Brain microvascular endothelial cell (primary cell): Measurements from ENCODE around the gene TLR5.

Experiments
- DNase-seq: peaks from one replicate; pipeline ENCODE4 v3.0.0-alpha.2; 2020
- H3K27ac ChIP-seq: fragments of 250-450 bp; sonication (Bioruptor Pico); 2 replicates; pipeline ENCODE4 v1.5.1; 2020; ENCODE audit warnings: mild to moderate bottlenecking, moderate library complexity
- H3K27me3 ChIP-seq: fragments of 250-450 bp; sonication (Bioruptor Pico); replicated peaks from 2 replicates; pipeline ENCODE4 v1.5.1; 2020; ENCODE audit warnings: mild to moderate bottlenecking
- H3K36me3 ChIP-seq: fragments of 250-450 bp; sonication (Bioruptor Pico); replicated peaks from 2 replicates; pipeline ENCODE4 v1.5.1; 2020; ENCODE audit warnings: mild to moderate bottlenecking
- H3K4me3 ChIP-seq: 2 replicates; pipeline ENCODE4 v1.5.1; 2011; ENCODE audit warnings: low read depth, mild to moderate bottlenecking, control low read depth, low read length, moderate library complexity
- CTCF ChIP-seq: IDR thresholded peaks from 2 replicates; pipeline ENCODE4 v1.5.1; 2011; ENCODE audit warnings: low read depth, mild to moderate bottlenecking, moderate library complexity, low read length, control low read depth, inconsistent platforms; ENCODE audit errors: missing control alignments
- in situ Hi-C: cut with HindIII; loops from 2 replicates; pipeline ENCODE4 v1.10.0; 2017; ENCODE audit warnings: low sequenced_read_pairs, low pct_ligation_motif_present

The TLR5 gene

DNA sequence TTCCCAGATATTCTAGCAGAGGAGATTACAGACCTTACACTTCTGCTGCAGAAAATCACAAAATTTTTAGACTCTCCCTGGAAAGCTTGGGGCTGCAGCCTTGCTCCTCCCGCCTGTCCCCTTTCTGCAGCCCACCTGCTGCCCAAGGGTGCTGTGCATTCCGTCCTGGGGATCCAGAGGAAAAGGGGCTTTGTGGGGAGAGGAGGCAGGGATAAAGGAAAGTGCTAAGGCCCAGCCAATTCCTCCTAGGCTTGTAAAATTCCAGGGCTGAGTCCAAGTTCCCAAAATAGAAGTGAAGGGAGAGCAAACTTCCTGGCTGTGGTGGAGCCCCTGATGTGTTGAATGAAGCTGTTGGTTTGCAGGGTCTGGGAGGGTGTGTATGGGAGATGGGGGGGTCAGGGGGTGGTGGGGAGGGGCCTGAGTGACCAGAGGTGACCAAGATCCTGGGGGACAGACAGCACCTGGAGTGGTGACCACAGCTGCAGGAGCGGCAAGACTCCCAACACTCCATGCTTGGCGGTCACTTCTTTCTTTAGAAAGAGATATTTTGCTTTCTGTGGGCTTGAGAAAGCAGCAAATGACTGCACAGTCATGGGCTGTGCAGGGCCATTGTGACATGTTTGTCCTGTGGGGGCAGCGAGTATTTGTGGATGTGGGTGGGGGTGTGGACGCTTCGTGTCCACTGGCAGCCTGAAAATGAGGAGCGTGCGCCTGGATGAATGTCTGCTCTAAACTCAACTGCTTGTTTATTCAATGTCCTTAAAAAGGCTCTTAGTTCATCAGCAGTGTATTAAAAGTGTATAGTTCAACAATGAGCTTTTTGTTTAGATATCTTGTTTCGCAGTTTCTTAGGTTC, 68.4 kb downstream of the TLR5 start:
- H3K27ac ChIP-seq: no peak overlapping the region
- TF ChIP-seq CTCF: no peak
- peaks cover 5% of the 10 kb centered on the region for H3K27me3 ChIP-seq
- H3K4me3 ChIP-seq: no peak overlapping the region
- DNase-seq: no peak
- H3K36me3 ChIP-seq: no peaks in the 10 kb centered on the region
- in situ Hi-C loops: no loop called here

DNA sequence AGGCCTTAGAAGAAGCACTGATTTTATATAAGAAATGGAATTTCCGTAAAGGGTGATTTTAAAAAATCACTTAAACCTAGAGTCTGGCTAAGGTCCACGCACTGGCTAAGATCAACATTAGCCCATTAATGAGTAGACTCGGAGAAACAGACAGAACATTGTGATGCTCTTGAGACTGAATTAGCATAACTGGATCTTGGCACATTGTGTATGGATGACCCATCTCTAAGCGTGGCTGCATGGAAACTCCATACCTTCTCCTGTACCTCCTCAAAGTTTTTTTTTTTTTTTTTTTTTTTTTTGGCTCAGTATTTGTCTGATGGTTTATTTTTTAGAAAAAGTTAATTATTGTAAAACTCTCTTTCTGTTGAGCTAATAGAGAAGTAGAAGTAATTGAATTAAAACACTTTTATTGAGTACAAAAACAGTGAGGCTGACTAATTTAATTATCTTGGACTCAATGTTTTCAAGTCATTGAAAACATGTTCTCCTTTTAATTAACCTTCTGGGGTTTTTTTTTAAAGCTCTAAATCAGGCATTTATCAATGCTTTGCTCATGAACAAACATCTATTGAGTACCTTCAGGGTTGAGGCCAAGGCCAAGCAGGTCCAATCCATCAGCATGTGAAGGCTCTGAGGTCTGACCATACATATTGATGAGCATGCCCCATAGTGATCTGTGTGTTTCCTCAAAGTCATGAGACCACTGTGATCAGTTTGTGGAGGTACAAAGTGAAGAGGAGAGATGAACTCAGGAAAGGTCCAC, 74.0 kb downstream of the TLR5 start:
- Histone ChIP-seq H3K4me3 (no peak overlapping the region), H3K27me3 (no peaks in the 10 kb centered on the region), H3K27ac (no peak overlapping the region), H3K36me3 (no peaks in the 10 kb centered on the region)
- in situ Hi-C loops: no loop called here
- TF ChIP-seq CTCF: no peak
- no peak for DNase-seq

- TF ChIP-seq CTCF: no peak
- no peaks in the 10 kb centered on the region for H3K36me3 ChIP-seq
- in situ Hi-C loops: no loop called here
- no peak overlapping the region for H3K27ac ChIP-seq
- no peaks in the 10 kb centered on the region for H3K27me3 ChIP-seq
- DNase-seq: no peak
- H3K4me3 ChIP-seq: no peak overlapping the region
Observed at GRCh38 chr1:223067914-223068313, 75.1 kb downstream of the TLR5 start.

DNA sequence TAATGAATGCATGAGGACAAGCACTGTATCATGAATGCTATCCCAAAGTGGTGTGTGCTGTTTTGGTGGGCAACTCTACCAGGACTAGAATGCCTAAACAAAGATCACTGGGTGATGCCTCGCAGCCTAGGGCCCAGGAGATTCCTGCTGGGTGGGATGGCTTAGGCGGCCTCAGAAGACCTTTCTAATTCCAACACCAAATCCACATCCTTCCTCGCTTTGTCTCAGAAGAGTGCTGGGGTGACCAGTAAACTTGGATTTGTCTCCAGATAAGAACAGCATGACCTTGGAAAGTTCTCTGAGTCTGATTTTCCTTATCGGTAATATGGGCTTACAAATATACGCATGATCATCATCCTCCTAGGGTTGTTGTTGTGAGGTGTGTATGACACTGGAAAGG, 76.6 kb downstream of the TLR5 start:
- H3K4me3 ChIP-seq: no peak overlapping the region
- no peak for DNase-seq
- H3K36me3 ChIP-seq: no peaks in the 10 kb centered on the region
- in situ Hi-C loops: no loop called here
- H3K27me3 ChIP-seq: no peaks in the 10 kb centered on the region
- no peak for TF ChIP-seq CTCF
- H3K27ac ChIP-seq: no peak overlapping the region

DNA sequence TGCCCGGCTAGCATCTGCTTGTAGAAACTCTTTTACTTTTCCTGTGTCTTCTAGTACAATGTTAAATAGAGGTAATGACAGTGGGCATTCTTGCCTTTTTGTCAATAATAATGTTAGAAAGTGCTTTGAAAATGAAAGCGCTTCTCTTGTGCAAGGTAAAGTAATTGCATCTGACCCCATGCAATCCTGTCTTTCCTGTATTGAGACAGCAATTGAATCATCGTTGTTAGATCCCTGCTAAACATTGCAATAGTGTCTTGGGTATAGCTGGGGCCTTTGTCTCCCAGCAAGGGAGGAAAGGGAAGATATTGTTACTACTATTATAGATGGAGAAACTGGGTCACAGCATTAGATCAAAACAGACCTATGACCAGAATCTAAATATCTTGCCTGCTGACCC, 80.9 kb downstream of the TLR5 start:
- in situ Hi-C loops: no loop called here
- Histone ChIP-seq H3K36me3 (no peaks in the 10 kb centered on the region), H3K4me3 (no peak overlapping the region), H3K27ac (no peak overlapping the region), H3K27me3 (no peaks in the 10 kb centered on the region)
- DNase-seq: no peak
- TF ChIP-seq CTCF: no peak

- DNase-seq: no peak
- Histone ChIP-seq H3K27me3 (no peaks in the 10 kb centered on the region), H3K4me3 (no peak overlapping the region), H3K27ac (no peak overlapping the region), H3K36me3 (no peaks in the 10 kb centered on the region)
- in situ Hi-C loops: no loop called here
- no peak for TF ChIP-seq CTCF
Observed at GRCh38 chr1:223059526-223059925, 83.5 kb downstream of the TLR5 start.
